Esophagus squamous epithelium (tissue), 5 donors: ENCODE results near the gene GRIK2. TPM values are rescaled to one million over a fixed set of nuclear protein-coding genes. Genes with fewer than 3 reads are reported as not detected.
"Not testable (repeated sequence)": the region's sequence is repeated elsewhere in the genome, so short reads cannot be mapped to it uniquely, and the experiment has no call there.

Source experiments
- DNase-seq: peaks from one replicate; lab custom pipeline; 2025; lab: John Stamatoyannopoulos, UW
- H3K27ac ChIP-seq, 4 donors: fragments of 200-600 bp; sonication (generic); one replicate each; pipeline ENCODE4 v1.5.1; 2016 to 2019; ENCODE audit warnings: mild to moderate bottlenecking in 1 of 4
- H3K27me3 ChIP-seq, 4 donors: fragments of 200-600 bp; sonication (generic); 1 replicate in 3 of 4; 2 replicates in 1 of 4; pipeline versions ENCODE4 v1.5.1 to v1.6.0; 2017 to 2021; ENCODE audit warnings: antibody characterized with exemption in 1 of 4
- H3K36me3 ChIP-seq, 3 donors: fragments of 200-600 bp; sonication (generic); one replicate each; pipeline ENCODE4 v1.5.1; 2016 to 2019
- H3K4me1 ChIP-seq, 3 donors: fragments of 200-600 bp; sonication (generic); one replicate each; pipeline ENCODE4 v1.5.1; 2017 to 2019
- H3K4me3 ChIP-seq, 4 donors: fragments of 200-600 bp; sonication (generic); 1 replicate in 3 of 4; 2 replicates in 1 of 4; pipeline ENCODE4 v1.5.1; 2016 to 2019; ENCODE audit warnings: mild to moderate bottlenecking in 2 of 4, moderate library complexity in 1 of 4
- H3K9me3 ChIP-seq, 3 donors: fragments of 200-600 bp; sonication (generic); one replicate each; pipeline ENCODE4 v1.5.1; 2016 to 2019
- POLR2A ChIP-seq, 4 donors: fragments of 450-650 bp; IDR thresholded peaks; one replicate each; pipeline ENCODE4 v1.6.1; 2017; ENCODE audit warnings: antibody characterized with exemption in 4 of 4, mild to moderate bottlenecking in 4 of 4, moderate library complexity in 3 of 4
- WGBS, 2 donors: methylation state at CpG; one replicate each; pipeline ENCODE4 v1.1.5; 2018; 5-methylcytosine and 5-hydroxymethylcytosine counted together
- intact Hi-C: fragments of 100-400 bp; cut with DNase I; formaldehyde crosslinking; loops from one replicate; pipeline ENCODE4 v1.15.0; 2022
- total RNA-seq, 4 donors: library from RNA; depleted of rRNA; stranded (reverse); fragments of >200 nt; gene quantifications; one replicate each; pipeline ENCODE4 v1.1.0, GENCODE V29; 2016
- TF ChIP-seq, protein P1 (sequence below), 6 experiments: fragments of 450-650 bp in 4 of 6; fragments of 200-600 bp in 2 of 6; sonication (generic) in 2 of 6; IDR thresholded peaks; one replicate each; pipeline ENCODE4 v1.5.1; 2016 to 2019; ENCODE audit warnings: antibody characterized with exemption in 6 of 6, mild to moderate bottlenecking in 4 of 6, moderate library complexity in 4 of 6
- donor health status: DM: yes; HTN: yes; CAD: no.

GRIK2 gene
- total RNA-seq, 4 donors from 2014 or later, result 0.19 TPM; not detected in 3

DNA sequence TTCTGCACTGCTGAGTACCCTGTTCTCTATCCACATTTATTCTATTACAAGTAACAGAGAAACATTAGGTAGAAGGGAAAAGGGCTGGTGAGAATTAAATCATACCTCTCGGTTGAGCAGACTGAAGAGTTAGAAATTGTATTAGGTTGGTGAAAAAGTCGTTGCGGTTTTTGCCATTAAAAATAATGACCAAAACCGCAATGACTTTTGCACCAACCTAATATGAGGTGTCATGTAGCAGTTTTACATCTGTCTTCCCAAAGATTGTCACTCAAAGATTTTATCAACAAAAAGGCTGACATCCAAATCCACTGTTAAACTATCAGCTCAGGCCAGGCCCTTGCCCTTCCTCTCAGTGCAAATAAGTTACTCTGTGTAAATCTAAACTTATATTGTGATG lies 28.3 kb upstream of the GRIK2 start:
- intact Hi-C loops, result no loop called here
- Histone ChIP-seq H3K36me3 (no peaks in the 10 kb centered on the region), H3K27me3 (no peaks in the 10 kb centered on the region), H3K4me1 (peaks cover 0 to 10% (median 0%) of the 10 kb centered on the region in 3 donors), H3K27ac (no peak overlapping the region), H3K9me3 (no peaks in the 10 kb centered on the region), H3K4me3 (no peak overlapping the region)
- no peak for TF ChIP-seq POLR2A (IDR thresholded peaks at IDR 0.05)
- TF ChIP-seq, protein P1, sequence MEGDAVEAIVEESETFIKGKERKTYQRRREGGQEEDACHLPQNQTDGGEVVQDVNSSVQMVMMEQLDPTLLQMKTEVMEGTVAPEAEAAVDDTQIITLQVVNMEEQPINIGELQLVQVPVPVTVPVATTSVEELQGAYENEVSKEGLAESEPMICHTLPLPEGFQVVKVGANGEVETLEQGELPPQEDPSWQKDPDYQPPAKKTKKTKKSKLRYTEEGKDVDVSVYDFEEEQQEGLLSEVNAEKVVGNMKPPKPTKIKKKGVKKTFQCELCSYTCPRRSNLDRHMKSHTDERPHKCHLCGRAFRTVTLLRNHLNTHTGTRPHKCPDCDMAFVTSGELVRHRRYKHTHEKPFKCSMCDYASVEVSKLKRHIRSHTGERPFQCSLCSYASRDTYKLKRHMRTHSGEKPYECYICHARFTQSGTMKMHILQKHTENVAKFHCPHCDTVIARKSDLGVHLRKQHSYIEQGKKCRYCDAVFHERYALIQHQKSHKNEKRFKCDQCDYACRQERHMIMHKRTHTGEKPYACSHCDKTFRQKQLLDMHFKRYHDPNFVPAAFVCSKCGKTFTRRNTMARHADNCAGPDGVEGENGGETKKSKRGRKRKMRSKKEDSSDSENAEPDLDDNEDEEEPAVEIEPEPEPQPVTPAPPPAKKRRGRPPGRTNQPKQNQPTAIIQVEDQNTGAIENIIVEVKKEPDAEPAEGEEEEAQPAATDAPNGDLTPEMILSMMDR (IDR thresholded peaks at IDR 0.05), result no peak
- no peak for DNase-seq
- WGBS, 2 donors, result 86 to 89% methylated on average over 4 of the region's 4 CpGs

DNA sequence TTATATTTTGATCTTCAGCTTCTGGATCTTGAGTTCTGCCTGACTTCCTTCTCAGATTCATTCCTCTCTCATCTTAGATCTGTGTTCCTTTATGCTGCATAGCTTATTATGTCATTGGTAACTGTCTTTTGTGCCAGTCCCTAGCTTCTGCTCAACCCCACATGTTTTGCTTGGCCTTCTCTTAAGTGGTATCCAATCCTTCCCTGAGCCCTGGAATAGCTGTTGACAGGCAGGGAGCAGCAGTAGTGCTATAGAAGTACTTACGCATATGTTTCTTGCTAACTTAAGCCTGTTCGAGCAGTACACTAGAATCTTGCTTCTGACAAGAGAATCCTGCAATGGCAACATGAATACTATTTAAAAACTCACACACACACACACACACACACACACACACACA lies 13.6 kb upstream of the GRIK2 start:
- Histone ChIP-seq H3K27me3 (no peaks in the 10 kb centered on the region), H3K9me3 (no peaks in the 10 kb centered on the region), H3K36me3 (no peaks in the 10 kb centered on the region), H3K4me1 (no peaks in the 10 kb centered on the region), H3K4me3 (no peak overlapping the region), H3K27ac (no peak overlapping the region)
- TF ChIP-seq, protein P1 (IDR thresholded peaks at IDR 0.05), result no peak
- no peak for TF ChIP-seq POLR2A (IDR thresholded peaks at IDR 0.05)
- WGBS, 2 donors, result 66 to 74% methylated on average over 2 of the region's 2 CpGs
- intact Hi-C loops, result no loop called here
- DNase-seq, result no peak

DNA sequence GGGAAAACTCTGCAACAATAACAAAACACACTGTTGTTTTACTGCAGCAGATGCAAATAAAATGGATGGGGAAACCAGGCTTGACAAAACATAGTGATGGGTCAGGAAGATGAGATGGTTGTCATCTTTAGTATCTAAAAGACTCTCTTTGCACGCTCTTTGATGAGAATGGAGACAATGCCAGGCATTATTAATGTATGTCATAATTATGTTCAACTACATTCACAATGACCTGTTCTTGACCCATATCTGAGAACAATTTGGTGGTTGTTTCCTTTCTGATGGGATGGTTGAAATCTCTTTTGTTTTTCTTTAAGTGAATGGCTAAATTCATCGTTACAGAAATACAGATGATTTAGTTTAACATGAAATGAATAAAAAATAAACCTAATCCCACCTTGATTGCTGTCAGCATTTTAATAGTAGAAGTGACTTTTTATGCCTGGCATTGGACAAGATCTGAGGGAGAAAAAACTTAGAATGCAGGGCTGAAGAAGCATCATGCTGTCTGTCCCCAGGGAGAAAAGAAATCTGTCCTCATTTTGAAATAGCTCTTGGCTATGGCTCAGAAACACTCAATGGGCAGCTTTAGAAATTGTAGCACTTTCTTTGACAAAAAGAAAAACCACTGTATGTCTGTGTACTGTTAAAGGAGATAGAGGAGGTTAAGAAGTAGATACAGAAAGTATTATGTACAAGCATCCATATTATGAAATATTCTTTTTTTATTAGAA lies 12.4 kb upstream of the GRIK2 start:
- Histone ChIP-seq H3K36me3 (no peaks in the 10 kb centered on the region), H3K4me1 (no peaks in the 10 kb centered on the region), H3K9me3 (no peaks in the 10 kb centered on the region), H3K27me3 (no peaks in the 10 kb centered on the region), H3K4me3 (no peak overlapping the region), H3K27ac (no peak overlapping the region)
- DNase-seq, result no peak
- intact Hi-C loops, result no loop called here
- TF ChIP-seq POLR2A (IDR thresholded peaks at IDR 0.05), result no peak
- TF ChIP-seq, protein P1 (IDR thresholded peaks at IDR 0.05), result no peak
- WGBS, 2 donors, result 65 to 75% methylated on average over 2 of the region's 2 CpGs

DNA sequence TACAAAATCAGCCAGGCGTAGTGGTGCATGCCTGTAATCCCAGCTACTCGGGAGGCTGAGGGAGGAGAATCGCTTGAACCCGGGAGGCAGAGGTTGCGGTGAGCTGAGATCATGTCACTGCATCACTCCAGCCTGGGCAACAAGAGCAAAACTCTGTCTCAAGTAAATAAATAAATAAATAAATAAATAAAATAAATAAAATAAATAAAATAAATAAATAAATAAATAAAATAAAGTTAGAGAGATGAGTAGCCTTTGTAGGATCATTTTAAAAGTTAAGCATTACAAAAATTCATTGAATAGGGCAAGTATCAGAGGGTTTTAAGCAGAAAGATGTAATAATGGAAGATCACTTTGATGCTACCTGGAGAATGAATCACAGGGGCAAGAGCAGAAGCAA lies 9.8 kb upstream of the GRIK2 start:
- 93 to 94% methylated on average over 5 of the region's 5 CpGs for WGBS, 2 donors
- H3K4me3 ChIP-seq, DNase-seq, H3K27ac ChIP-seq, intact Hi-C loops, H3K27me3 ChIP-seq, H3K9me3 ChIP-seq, H3K36me3 ChIP-seq, H3K4me1 ChIP-seq: not testable (repeated sequence)

DNA sequence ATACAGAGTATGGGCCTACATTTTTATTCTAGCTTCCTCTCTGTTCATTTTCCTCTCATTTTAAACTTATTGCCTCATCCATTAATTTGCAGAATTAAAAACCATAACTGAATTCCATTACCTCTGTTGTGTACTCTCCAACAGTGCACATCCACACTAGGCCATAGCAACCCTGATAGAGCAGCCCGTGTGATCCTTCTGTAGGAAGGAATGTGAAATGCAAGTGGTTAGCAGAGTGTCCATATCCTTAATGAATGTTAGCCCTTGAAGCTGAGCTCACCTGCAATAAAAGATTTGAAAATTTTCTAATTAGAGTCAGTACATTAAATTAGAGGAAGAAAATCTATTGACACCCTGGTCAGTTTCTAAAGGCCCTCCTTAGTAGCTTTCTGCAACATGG lies 6.5 kb upstream of the GRIK2 start:
- intact Hi-C loops, result no loop called here
- Histone ChIP-seq H3K36me3 (no peaks in the 10 kb centered on the region), H3K4me1 (peaks cover 0 to 1% (median 0%) of the 10 kb centered on the region in 3 donors), H3K27ac (no peak overlapping the region), H3K9me3 (no peaks in the 10 kb centered on the region), H3K4me3 (no peak overlapping the region), H3K27me3 (peaks cover 0 to 31% (median 1%) of the 10 kb centered on the region in 4 donors)
- DNase-seq, result no peak
- WGBS, 2 donors, result 36 to 45% methylated on average over 1 of the region's 1 CpG
- TF ChIP-seq, protein P1 (IDR thresholded peaks at IDR 0.05), result no peak
- no peak for TF ChIP-seq POLR2A (IDR thresholded peaks at IDR 0.05)
